Stimulated activated CD8-positive, alpha-beta memory T cell treated with anti-CD3 and anti-CD28 coated beads, Interleukin-2, amount 100 ng/mL, for 1 hour (primary cell): Measurements from ENCODE around the gene GSAP.

Experiments
- DNase-seq, 2 donors: peaks; one replicate each; pipeline ENCODE4 v3.0.0-alpha.2; 2020; ENCODE audit warnings: low read depth in 2 of 2

GSAP gene

GRCh38 chr7:77409005-77409738, 7.0 kb downstream of the GSAP start:
- DNase-seq: no peak

- no peak for DNase-seq
These were observed 8.2 kb downstream of the GSAP start for GRCh38 chr7:77407906-77408305.

DNA sequence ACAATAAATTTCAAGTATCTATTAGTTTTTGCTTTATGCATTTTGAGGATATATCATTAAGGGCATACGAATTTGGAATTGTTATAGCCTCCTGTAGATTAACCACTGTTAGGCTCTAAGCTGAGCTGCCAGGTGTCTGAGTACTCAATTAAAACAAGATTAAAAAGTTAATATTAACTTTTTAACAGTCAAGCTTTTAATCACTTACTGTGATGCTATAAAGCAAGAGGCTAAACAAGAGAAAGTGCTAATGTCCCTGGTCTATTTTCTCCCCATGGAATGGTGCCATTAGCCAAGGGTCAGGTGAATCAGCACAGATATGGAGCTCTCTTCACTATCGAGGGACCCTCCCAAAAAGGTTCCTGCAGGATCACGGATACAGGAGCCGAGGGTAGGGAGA, 9.7 kb downstream of the GSAP start:
- DNase-seq: no peak

DNA sequence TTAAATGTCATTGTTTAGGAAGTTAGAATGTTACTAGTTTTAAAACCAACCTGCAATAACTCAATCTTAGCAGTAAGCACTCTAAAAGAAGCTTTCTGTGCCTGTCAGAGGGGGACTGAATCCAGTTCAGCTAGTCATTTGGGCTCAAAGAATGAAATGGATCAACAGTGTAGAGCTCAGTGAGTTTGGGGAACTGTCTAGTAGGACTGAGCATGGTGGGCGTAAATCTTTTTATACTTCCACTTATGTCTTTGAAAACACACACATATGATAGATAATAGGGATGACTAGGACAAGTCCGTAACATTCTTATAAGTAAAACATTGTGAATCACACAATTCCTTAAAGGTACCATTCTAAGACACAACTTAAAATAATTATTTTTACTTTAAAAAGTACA, 11.5 kb downstream of the GSAP start:
- DNase-seq: no peak

- no peak for DNase-seq
These were observed 12.2 kb downstream of the GSAP start for GRCh38 chr7:77403957-77404356.

DNA sequence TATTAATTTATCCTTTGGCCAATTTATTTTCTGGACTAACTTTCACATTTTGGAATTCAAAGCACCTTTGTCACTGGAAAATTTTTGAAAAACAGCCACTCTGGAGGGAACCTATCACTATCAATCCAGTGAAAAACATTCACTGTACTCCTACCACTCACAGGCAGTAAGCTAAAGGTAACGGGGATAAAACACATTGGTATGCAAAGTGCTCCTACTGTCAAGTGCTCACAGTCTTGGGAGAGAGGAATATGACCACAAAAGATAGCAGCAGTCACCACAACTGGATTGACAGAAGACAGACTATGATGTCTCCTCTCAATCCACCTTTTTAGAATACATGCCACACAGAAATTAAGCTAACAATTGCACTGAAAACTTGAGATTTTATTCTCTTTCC, 13.3 kb downstream of the GSAP start:
- no peak for DNase-seq

DNA sequence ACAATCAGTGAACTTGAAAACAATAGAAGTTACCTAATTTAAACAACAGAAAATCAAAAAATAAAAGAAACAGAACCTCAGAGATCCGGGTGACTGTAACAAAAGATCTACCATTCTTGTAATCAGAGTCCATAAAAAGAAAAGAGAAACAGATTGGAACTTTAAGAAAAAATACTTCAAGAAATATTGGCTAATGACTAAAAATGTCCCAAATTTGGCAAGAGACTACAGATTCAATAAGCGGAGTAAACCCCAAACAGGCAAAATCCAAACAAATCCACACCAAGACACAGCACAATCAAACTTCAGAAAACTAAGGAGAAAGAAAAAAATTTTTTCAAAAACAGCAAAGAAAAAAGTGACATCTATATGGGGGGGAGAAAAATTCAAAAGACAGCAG, 15.1 kb downstream of the GSAP start:
- DNase-seq: no peak

GRCh38 chr7:77399816-77400215, 16.3 kb downstream of the GSAP start:
- DNase-seq: no peak

GRCh38 chr7:77396894-77397547, 19.1 kb downstream of the GSAP start:
- DNase-seq: no peak

DNA sequence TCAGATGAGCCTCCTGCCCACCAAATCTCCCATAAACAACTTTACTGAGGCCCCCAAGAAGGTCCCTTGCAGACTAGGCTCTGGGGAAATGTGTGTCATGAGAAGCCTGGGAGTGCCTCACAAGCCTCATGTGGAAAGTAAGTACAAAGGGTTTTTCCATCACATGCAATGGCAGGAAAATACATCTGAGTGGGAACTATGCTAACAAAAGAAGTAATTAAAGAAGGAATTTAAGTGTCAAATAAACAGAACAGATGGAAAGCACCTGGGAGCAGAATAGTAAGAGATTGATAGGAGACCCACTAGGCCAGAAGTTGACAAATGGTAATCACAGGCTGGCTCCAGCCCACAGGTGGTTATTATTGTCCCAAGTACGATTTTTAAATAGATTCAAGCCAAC, 20.5 kb downstream of the GSAP start:
- DNase-seq: no peak

GRCh38 chr7:77393954-77394353, 22.2 kb downstream of the GSAP start:
- DNase-seq: no peak

DNA sequence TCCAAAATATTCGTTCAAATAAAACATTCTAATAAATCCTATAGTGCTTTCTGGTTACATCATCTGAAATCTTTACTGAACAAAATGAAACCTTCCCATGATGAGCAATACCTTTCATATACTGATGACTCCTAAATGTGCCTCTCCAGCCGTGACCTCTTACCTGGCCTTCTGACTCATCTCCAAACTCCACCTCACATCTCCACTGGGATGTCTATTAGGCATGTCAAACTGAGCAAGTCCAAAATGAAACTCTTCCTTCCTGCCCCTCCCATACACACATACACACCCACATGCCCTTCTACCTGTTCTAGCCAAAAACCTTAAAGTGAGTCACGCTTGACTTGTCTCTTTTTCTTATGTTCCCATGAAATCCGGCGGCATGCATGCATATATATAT, 22.9 kb downstream of the GSAP start:
- DNase-seq: no peak

- no peak for DNase-seq
These were observed 24.9 kb downstream of the GSAP start for GRCh38 chr7:77391230-77391629.

DNA sequence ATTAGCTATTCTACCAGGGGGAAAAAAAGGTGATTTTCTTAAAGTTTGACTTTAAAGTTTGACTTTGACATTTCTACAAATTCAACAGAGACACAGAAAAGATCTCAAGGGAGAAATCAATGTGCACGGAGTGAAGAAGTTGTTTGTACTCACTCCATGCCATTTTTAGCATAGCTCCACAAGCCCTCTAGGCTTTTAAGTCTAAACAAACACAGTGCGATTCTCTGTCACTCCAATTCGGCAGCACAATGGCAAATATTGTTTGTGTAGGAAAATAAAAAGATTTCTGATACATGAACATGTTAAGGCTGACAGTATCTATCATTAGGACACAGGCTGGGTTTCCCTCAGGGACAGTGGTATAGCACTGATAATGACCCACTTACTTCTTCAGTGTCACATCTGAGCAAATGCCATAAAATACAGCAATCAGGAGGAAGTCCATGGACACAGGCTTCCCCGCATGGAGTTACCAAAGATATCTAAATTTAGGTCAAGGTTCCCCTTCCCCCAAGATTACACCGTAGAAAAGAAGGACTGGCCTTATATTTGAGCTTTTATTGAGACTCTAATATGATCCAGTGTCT, 28.0 kb downstream of the GSAP start:
- DNase-seq: no peak

- DNase-seq: no peak
These were observed 29.9 kb downstream of the GSAP start for GRCh38 chr7:77386165-77386822.

DNA sequence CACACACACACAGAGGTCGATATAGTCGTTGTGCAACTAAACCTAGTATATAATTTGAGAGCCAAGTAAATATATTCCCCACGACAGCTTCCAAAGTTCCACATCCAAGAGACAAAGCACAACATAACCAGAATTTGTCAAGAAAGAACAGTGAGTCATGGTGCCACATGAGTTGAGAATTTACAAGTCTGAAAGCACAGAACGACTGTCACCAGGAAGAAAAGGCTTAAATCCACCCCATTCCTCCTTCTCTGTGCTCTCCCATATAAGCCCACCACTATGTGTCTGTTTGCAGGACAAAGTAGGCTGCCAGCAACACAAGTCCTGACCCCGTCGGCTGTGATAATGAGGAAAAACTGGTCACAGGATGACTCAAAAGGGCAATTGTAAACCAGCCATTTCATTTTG, 32.8 kb downstream of the GSAP start:
- DNase-seq: no peak

GRCh38 chr7:77382532-77382931, 33.6 kb downstream of the GSAP start:
- no peak for DNase-seq

GRCh38 chr7:77378584-77378983, 37.6 kb downstream of the GSAP start:
- no peak for DNase-seq

- DNase-seq: no peak
These were observed 45.5 kb downstream of the GSAP start for GRCh38 chr7:77370606-77371005.

- DNase-seq: no peak
These were observed 47.2 kb downstream of the GSAP start for GRCh38 chr7:77368974-77369373.

- DNase-seq: no peak
These were observed 48.2 kb downstream of the GSAP start for GRCh38 chr7:77367976-77368375.

DNA sequence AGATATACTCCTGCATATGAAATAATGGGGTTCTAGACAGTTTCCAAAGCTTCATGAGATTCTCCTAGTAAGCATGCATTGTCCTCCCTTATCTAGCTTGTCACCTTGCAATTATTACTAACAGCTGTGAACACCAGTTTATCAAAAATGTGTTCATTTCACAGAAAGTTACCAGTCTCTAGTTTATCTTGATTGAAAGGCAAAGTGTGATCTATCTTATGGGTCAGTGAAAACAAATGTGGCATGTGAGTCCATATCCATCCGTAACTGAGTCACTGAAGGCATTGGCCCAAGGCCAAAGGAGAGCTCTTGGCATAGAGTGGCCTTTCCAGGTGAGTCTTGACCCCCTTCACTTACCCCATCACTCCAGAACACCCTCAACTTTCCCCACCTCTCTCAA, 53.2 kb downstream of the GSAP start:
- no peak for DNase-seq

- no peak for DNase-seq
These were observed 55.2 kb downstream of the GSAP start for GRCh38 chr7:77360969-77361368.
